ENCODE results near the gene ABHD6.
"Not testable (repeated sequence)": the region's sequence is repeated elsewhere in the genome, so short reads cannot be mapped to it uniquely, and the experiment has no call there.

DNA sequence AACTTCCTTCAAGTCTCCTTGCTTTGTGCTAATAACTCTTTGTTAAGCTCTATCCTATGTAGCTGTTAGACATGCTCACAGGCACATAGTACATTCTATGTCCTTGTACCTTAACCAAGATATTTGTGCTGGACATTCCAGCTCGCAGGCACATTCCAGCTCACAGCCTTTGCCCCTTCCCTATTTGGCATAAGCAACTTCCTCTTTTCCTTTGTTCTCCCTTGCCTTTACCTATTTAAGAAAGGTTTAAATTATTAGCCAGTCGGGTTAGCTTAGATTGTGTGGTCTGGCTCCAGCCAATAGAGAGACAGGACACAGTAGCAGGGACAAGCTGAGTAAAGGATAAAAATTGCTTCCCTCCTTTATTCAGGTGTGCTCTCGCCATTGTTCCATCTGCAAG, 36.1 kb upstream of the ABHD6 start:
- TF ChIP-seq, protein P1, sequence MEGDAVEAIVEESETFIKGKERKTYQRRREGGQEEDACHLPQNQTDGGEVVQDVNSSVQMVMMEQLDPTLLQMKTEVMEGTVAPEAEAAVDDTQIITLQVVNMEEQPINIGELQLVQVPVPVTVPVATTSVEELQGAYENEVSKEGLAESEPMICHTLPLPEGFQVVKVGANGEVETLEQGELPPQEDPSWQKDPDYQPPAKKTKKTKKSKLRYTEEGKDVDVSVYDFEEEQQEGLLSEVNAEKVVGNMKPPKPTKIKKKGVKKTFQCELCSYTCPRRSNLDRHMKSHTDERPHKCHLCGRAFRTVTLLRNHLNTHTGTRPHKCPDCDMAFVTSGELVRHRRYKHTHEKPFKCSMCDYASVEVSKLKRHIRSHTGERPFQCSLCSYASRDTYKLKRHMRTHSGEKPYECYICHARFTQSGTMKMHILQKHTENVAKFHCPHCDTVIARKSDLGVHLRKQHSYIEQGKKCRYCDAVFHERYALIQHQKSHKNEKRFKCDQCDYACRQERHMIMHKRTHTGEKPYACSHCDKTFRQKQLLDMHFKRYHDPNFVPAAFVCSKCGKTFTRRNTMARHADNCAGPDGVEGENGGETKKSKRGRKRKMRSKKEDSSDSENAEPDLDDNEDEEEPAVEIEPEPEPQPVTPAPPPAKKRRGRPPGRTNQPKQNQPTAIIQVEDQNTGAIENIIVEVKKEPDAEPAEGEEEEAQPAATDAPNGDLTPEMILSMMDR (IDR thresholded peaks at IDR 0.05; ENCODE audit: low read depth, low read length, poor library complexity, severe bottlenecking), result not testable (repeated sequence)
- TF ChIP-seq EZH2phosphoT487 (IDR thresholded peaks at IDR 0.05; ENCODE audit: borderline replicate concordance, low read length), result not testable (repeated sequence)

Data from DOHH2 (cell line).